Endometrial microvascular endothelial cells (primary cell): Measurements from ENCODE around the gene SMIM14. TPM values are rescaled to one million over a fixed set of nuclear protein-coding genes. Genes with fewer than 3 reads are reported as not detected.
"Not testable (repeated sequence)": the region's sequence is repeated elsewhere in the genome, so short reads cannot be mapped to it uniquely, and the experiment has no call there.

Experiments
- in situ Hi-C: cut with HindIII; loops from 2 replicates; pipeline ENCODE4 v1.10.0; 2017; ENCODE audit warnings: low sequenced_read_pairs, low pct_unique_long_range_greater_than_20kb; ENCODE audit errors: inconsistent ontology term
- total RNA-seq: library from RNA; depleted of rRNA; stranded (reverse); fragments of >200 nt; gene quantifications from one replicate; pipeline ENCODE4 v1.2.3, GENCODE V29; 2015; ENCODE audit errors: inconsistent ontology term

The SMIM14 gene
- total RNA-seq, 1 donor from 2014 or later: 9.1 TPM

- in situ Hi-C loops: no loop called here
Measured at GRCh38 chr4:39548425-39549067, 90.1 kb downstream of the SMIM14 start.

GRCh38 chr4:39544580-39545315 is 93.9 kb downstream of the SMIM14 start:
- in situ Hi-C loops: no loop called here

DNA sequence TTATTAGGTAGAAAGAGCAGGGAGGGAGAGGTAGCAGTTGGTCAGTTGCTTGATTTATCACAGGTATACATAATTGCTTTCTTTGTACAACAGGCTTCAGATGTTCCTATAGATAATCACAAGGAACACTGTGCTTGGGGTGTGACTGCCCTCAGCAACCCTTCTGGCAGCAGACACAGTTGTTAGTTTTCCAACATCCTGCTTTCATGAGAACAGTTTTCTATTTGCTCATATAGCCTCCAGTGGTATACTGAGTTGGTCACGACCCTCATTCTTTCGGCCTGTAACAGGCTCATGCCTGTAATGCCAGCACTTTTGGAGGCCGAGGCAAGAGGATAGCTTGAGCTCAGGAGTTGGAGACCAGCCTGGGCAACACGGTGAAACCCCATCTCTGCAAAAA is 94.6 kb downstream of the SMIM14 start:
- in situ Hi-C loops: not testable (repeated sequence)

DNA sequence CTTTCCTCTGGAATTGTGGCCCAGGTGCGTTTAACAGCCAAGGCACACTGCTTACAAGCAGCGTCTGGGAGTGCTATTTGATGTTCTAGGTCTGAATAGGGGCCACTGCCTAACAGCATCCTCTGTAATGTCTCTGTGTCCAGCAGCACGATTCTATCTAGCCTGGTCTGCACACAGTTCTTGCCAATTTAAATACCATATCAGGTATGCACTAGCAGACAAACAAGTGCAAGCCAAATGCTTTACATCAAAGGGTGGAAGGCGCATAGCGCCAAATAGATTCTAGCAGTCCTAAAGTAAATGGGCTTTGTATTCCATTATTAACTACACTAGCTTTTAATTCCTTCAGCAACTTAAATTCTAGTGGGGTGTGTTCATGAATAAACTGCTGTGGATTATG is 95.6 kb downstream of the SMIM14 start:
- in situ Hi-C loops: no loop called here

DNA sequence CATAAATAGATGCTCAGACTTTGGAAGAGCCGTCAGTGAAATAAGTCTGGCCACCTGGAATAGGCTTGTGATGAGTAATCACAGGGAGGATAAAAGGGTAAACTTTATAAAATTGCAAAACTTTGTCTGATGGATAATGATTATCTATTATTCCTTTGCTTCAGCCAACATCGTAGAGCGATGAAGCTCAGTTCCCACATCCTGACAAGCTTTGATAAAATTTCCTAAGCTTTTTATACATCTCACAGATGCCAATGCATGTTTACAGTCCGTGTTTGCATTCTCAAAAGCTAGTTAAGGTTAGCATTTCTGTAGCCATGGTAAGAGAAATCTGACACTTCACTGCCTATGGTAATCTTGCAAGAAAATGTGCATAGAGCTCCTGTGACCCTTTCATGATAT is 96.1 kb downstream of the SMIM14 start:
- in situ Hi-C loops: no loop called here

DNA sequence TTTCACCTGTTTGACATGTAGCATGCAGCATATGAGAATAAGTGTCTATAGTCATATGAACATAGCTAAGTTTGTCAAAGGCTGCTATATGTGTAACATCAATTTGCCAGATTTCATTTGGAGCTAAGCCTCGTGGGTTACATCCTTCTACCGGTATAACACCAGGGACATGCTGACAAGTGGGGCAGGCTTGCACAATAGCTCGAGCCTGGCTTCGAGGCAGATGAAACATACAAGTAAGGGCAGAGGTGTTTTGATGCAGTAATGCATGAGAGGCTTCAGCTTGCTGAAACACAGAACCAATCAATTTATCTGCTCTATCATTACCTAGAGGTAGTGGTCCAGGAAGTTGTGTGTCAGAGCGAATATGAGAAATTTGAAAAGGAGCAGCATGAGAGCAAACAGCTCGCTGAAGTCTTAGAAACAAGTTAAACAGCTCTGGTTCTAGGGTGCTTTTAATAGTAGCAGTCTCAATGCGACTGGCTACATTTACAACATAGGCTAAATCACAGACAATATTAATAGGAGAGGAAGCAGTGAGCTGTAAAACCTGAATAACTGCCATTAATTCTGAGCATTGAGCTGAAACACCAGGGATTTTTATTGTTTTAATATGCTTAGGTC is 96.6 kb downstream of the SMIM14 start:
- in situ Hi-C loops: no loop called here

DNA sequence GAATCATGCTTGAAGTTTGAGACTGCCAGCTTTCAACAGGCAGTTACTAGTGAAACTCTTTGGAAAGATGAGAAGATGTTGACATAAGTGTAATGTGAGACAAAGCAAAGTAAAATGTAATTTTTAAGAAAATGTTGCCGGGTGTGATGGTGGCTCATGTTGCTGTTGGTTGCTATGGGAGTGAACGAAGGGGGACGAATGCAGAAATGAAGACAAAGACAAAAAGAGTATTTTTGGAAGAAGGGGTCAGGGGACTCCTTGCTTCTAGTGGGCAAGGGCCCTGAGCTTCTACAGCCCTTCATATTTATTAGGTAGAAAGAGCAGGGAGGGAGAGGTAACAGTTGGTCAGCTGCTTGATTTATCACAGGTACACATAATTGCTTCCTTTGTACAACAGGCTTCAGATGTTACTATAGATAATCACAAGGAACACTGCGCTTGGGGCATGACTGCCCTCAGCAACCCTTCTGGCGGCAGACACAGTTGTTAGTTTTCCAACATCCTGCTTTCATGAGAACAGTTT is 99.5 kb downstream of the SMIM14 start:
- in situ Hi-C loops: no loop called here

- in situ Hi-C loops: no loop called here
Measured at GRCh38 chr4:39533541-39533940, 105.1 kb downstream of the SMIM14 start.

DNA sequence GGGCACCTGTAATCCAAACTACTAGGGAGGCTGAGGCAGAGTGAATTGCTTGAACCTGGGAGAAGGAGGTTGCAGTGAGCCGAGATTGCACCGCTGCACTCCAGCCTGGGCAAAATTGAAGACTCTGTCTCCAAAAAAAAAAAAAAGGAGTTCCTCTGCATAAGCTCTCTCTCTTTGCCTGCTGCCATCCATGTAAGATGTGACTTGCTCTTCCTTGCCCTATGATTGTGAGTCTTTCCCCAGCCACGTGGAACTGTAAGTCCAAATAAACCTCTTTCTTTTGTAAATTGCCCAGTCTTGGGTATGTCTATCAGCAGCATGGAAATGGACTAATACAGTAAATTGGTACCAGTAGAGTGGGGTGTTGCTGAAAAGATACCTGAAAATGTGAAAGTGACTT is 106.4 kb downstream of the SMIM14 start:
- in situ Hi-C loops: not testable (repeated sequence)

DNA sequence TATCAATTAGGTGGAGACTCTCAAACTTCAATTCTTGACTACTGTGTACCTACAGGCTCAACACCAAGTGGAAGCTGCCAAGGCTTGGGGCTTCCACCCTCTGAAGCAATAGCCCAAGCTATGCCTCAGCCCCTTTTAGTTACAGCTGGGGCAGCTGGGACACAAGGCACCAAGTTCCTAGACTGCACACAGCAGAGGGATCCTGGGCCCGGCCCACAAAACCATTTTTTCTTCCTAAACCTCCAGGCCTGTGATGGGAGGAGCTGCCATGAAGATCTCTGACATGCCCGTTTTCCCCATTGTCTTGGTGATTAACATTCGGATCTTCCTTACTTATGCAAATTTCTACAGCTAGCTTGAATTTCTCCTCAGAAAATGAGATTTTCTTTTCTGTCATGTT is 108.0 kb downstream of the SMIM14 start:
- in situ Hi-C loops: no loop called here

DNA sequence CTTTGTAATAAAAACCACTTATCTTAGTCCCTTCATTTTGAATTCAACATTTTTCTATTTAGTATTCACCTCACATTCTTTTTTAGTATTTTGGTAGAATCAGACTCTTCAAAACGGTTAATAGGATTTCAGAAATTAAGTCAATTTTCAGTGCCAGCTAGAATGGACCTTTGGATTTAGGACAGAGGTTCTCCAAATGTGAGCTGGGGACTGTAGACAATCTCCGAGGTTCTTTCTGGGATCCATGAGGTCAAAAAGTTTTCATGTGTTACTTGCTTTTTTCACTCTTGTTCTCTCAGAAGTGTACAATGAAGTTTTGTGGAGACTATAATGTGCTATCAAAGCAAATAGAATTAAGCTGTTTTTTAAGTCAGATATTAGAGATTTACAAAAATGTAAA is 109.1 kb downstream of the SMIM14 start:
- in situ Hi-C loops: no loop called here

- in situ Hi-C loops: no loop called here
Measured at GRCh38 chr4:39528061-39528465, 110.6 kb downstream of the SMIM14 start.

DNA sequence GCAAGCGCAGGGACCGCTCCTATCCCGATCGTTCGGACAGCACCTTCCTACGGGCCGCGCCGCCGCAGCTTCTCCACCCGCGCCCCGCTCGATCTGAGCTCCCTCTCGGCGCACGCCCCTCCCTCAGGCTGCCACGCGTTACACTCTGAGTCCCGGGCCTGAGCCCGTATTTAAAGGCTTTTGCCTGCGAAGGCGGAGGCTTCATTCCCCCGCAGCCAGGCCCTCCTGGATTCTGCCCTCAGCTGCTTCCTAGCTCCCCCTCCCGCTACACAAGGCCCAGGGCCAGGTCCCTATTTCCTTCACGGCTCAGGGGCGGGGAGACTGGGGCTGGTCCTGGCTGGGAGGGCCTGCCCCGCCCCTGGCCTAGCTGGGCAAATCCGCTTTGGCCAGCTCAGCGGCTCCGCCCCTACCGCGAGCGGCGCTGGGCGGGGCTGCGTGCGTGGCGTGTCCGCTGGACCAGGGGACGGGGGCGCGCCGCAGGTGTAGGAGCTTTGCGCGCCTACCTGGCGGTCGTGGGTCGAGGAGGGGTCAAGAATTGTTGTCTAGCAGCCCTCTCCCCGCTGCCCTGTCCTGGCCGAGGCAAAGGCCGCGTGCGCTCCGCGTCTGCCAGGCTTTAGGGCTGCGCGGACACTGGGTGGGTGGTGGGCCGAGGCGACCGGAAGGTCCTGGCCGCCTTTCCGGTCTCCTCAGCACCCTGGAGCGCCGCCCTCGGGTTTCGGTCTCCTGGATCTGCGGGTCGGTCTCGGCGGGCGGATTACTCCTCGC is 111.2 kb downstream of the SMIM14 start, which contains the start of gene UGDH:
TSS of gene UGDH (minus strand) at position 144 of the 765 bp plus-strand sequence. CDS start 5,927 bp downstream, outside the sequence.
- in situ Hi-C loops: no loop called here

- in situ Hi-C loops: no loop called here
Measured at GRCh38 chr4:39526765-39527295, 111.8 kb downstream of the SMIM14 start.

DNA sequence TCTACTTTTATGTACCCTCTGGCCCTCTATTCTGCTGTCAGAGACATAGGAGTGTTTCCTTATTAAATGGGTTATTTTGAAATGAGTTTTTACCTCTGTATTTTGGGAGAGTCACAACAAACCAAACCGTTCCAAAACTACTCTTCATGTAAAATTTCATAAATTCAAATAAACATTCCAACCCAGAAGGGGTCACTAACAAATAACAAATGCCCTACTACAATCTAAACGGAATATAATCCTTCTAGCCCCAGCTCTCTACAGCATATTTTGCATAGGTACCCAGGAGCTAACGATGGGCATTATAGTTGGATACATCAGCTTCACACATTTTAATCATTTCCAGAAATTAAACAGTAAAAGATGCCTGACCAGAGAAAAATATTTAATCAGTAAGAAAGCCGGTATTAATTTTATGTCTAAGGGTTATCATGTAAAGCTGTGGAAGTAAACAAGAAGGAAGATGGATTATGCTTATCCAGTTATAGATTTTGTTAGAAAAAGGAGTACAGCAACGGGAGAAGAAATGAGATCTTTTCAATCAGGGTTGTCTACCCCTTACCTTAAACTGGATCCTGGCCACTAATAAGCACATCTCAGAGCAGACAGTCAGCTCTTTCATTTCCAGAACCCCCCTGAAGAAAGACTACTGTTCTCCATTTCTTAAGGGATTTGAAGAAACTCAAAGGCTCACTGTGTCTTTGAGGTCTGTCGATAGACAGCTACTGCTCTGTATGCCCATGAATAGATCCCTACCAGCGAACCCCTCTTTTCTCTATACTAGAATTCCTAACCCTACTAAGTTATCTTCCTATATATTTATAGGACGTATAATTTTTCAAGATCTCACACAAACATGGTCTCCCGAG is 112.6 kb downstream of the SMIM14 start:
- in situ Hi-C loops: no loop called here

GRCh38 chr4:39524161-39524957 is 114.3 kb downstream of the SMIM14 start:
- in situ Hi-C loops: no loop called here

GRCh38 chr4:39522068-39522467 is 116.6 kb downstream of the SMIM14 start:
- in situ Hi-C loops: no loop called here
